NCI-H2196 (cell line): Measurements from ENCODE around the gene ADAM8.
"Not testable (repeated sequence)": the region's sequence is repeated elsewhere in the genome, so short reads cannot be mapped to it uniquely, and the experiment has no call there.

Experiments
- DNase-seq: peaks from one replicate; lab custom pipeline; 2025; ENCODE audit not compliant: unreplicated experiment; lab: John Stamatoyannopoulos, UW

The ADAM8 gene

GRCh38 chr10:133234796-133235195 is 41.9 kb downstream of the ADAM8 start:
- DNase-seq: not testable (repeated sequence)

- DNase-seq: no peak
Measured at GRCh38 chr10:133231946-133232574, 44.6 kb downstream of the ADAM8 start.

- no peak for DNase-seq
Measured at GRCh38 chr10:133231244-133231945, 45.3 kb downstream of the ADAM8 start.

DNA sequence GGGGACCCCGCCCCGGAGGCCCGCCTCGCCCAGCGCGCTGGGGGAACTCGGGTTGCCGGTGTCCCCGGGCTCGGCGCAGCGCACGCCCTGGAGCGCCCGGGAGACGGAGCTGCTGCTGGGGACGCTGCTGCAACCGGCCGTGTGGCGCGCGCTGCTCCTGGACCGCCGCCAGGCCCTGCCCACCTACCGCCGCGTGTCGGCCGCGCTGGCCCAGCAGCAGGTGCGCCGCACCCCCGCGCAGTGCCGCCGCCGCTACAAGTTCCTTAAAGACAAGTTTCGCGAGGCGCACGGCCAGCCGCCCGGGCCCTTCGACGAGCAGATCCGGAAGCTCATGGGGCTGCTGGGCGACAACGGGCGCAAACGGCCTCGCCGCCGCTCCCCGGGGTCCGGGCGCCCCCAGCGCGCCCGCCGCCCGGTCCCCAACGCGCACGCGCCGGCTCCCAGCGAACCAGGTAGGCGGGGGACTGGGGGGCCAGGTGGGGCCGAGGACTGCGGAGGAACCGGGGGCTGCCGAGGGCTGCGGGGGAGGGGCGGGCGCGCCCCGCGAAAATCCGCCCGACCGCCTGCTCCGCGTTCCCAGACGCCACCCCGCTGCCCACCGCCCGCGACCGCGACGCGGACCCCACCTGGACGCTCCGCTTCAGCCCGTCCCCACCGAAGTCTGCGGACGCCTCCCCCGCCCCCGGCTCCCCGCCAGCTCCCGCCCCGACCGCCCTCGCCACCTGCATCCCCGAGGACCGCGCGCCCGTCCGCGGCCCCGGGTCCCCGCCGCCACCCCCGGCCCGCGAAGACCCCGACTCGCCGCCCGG is 46.1 kb downstream of the ADAM8 start:
- no peak for DNase-seq

- DNase-seq: no peak
Measured at GRCh38 chr10:133230044-133230361, 46.7 kb downstream of the ADAM8 start, which contains the start of gene UTF1. Gene UTF1 (plus strand): TSS chr10:133230217. CDS start chr10:133230289, 72 bp downstream.

DNA sequence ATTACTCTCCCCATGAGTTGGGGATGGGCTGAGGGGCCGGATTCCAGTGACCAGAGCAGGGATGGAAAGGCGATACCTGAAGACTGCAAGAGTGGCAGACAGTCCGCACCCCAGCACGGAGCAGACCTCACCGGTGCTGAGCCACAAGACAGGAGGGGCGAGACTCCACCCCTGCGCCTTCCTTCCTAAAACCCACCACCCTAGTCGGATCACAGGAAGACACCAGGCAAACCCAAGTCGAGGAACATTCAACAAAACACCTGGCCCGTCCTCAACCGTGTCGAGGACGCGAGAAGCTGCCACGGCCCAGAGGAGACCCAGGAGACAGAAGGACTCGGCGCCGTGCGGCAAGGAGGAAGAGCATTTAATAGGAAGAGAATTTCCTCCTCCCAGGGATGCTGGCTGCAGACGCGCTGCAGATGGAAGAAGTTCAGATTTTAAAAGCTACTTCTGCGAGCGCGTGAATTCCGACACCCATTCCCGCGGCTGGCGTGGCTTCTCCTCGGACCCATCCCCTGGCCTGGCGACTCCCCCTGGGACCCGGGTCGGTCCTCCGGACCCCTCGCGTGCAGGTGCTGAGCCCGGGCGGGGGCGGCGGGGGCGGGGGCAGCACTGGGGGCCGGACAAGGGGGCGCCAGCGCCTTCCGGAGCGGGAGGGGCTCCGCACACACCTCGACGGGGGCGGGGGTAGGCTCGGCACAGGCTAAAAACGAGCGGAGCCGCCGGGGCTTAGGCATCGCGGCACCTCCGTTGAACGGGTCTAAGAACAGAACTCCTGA is 47.2 kb downstream of the ADAM8 start:
- DNase-seq: no peak

DNA sequence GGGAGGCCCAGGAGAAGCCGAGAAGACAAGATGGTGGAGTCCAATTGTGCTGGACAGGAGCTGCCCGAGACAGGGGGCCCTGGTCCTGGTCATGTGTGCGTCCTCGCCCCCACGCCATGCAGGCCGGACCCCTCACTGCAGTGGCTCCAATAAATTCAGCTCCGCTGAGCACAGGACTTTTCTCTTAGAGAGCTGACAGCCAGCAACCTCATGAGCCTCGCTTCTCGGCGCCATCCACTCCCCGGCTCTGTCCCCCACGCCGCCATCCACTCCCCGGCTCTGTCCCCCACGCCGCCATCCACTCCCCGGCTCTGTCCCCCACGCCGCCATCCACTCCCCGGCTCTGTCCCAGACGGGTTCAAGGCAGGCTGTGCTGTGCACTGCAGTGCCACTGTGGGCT is 49.4 kb downstream of the ADAM8 start:
- no peak for DNase-seq

GRCh38 chr10:133226251-133226808 is 50.3 kb downstream of the ADAM8 start:
- no peak for DNase-seq

- DNase-seq: no peak
Measured at GRCh38 chr10:133225707-133226191, 50.9 kb downstream of the ADAM8 start.

DNA sequence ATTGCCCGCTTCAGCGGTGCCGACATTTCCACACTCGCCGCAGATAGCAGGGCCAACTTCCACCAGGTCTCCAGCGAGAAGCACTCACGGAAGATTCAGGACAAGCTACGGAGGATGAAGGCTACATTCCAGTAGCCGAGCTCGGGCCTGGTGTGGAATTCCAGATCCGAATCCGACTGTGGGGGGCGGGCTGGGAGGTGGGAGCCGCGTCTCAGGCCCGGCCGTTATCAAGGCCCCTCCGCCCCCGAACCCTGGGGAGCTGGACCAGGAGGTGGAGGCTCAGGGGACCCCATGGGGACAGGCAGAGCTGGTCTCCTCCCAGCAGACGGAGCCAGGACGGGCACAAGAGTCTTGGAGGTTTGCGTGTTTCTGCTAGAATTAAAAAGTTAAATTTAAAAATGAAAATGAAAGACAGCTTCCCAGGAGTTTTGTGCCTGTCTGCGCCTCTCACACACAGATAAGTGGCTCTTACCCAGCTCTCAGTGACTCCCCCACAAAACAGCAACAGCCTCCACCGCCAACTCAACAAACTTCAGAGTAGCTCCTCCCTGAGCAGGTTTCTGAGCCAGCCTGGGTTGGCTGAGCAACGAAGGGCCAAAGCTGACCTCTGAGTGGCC is 51.8 kb downstream of the ADAM8 start:
- DNase-seq: no peak

- no peak for DNase-seq
Measured at GRCh38 chr10:133224076-133224475, 52.6 kb downstream of the ADAM8 start.

DNA sequence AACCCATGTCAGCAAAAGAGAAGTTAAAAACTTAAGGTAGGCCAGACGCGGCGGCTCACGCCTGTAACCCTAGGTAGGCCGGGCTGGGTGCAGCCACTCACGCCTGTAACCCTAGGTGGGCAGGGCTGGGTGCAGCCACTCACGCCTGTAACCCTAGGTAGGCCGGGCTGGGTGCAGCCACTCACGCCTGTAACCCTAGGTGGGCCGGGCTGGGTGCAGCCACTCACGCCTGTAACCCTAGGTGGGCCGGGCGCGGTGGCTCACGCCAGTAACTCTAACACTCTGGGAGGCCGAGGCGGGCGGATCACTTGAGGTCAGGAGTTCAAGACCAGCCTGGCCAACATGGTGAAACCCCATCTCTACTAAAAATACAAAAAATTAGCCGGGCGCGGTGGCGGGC is 54.9 kb downstream of the ADAM8 start:
- DNase-seq: not testable (repeated sequence)

DNA sequence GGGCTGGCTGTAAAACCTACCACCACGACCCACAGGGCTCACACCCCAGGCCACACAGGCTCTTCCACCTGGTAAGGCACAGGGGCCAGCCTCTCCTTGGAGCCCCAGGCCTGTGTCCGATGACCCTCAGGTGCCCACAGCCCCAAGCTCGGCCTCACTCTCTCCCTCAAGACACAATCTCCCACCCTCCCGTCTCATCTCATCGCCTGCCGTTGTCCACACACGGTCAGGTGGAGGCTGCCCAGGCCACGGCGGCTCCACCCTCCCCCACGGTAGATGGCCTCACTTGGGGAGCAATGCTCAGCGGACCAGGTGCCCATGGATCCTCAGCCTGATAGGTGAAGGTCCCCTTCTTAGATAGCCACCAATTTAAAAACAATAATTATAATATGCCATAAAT is 55.3 kb downstream of the ADAM8 start:
- no peak for DNase-seq

GRCh38 chr10:133219782-133220181 is 56.9 kb downstream of the ADAM8 start:
- no peak for DNase-seq

DNA sequence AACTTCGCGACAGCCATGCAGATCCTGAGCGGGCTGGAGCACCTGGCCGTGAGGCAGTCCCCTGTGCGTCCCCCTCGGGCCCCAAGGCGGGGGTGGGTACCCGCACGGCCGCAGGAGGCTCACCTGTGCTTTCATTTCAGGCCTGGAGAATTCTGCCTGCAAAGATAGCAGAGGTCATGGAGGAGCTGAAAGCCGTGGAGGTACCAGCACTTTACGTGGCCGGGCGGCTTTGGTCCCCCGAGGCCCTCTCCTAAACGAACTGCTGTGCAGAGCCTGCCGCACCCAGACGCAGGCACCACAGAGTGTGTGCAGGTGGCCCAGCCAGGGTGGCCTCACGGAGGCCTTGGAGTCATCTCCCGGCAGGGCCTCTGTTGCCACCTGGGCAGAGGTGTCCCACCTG is 57.8 kb downstream of the ADAM8 start:
- DNase-seq: no peak

GRCh38 chr10:133217800-133218589 is 58.7 kb downstream of the ADAM8 start:
- no peak for DNase-seq

GRCh38 chr10:133216776-133217175 is 59.9 kb downstream of the ADAM8 start:
- no peak for DNase-seq

DNA sequence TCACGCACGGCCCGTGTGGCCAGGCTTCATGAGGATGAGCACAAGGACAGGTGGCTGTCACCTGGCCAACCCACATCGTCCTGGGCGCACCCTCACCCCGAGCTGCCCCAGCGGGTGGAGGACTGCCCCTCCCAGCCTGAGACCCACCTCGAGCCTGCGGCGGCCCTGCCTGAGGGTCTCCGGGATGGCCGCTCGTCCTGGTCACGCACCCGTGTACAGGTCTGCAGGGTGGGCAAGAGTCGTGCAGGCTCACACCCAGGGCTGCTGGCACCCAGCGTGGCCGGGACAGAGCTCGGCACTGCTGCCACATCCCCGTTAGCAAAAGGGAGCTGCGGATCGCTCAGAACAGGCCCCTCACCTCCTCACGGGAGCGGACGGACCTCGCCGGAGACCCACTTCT is 61.1 kb downstream of the ADAM8 start:
- DNase-seq: no peak
